H9 (cell line): ENCODE measurements around the gene LARP4B. TPM values are rescaled to one million over a fixed set of nuclear protein-coding genes. Genes with fewer than 3 reads are reported as not detected.

Experiments used
- DNase-seq: peaks from one replicate; pipeline ENCODE4 v3.0.0-alpha.2; 2017
- H2AFZ ChIP-seq: one replicate; pipeline ENCODE4 v1.6.1; 2013; ENCODE audit warnings: mild to moderate bottlenecking, low read length, control low read depth, moderate library complexity
- H2AK5ac ChIP-seq: 2 replicates; pipeline ENCODE4 v1.6.1; 2013; ENCODE audit warnings: low read length, control low read depth, mixed read lengths; ENCODE audit not compliant: insufficient read length
- H2BK120ac ChIP-seq: one replicate; pipeline ENCODE4 v1.6.1; 2013; ENCODE audit warnings: low read depth, mild to moderate bottlenecking, low read length, control low read depth, inconsistent platforms; ENCODE audit not compliant: poor library complexity, severe bottlenecking
- H2BK12ac ChIP-seq: 2 replicates; pipeline ENCODE4 v1.6.1; 2013; ENCODE audit warnings: low read length, control low read depth, mixed read lengths, low read depth; ENCODE audit not compliant: insufficient read length
- H2BK15ac ChIP-seq: 2 replicates; pipeline ENCODE4 v1.6.1; 2013; ENCODE audit warnings: low read depth, low read length, control low read depth
- H2BK20ac ChIP-seq: one replicate; pipeline ENCODE4 v1.6.1; 2013; ENCODE audit warnings: low read depth, mild to moderate bottlenecking, low read length, control low read depth, inconsistent platforms; ENCODE audit not compliant: poor library complexity, severe bottlenecking
- H2BK5ac ChIP-seq: 2 replicates; pipeline ENCODE4 v1.6.1; 2013; ENCODE audit warnings: low read length, control low read depth, mixed read lengths; ENCODE audit not compliant: insufficient read length
- H3K14ac ChIP-seq: 2 replicates; pipeline ENCODE4 v1.6.1; 2013; ENCODE audit warnings: low read length, control low read depth; ENCODE audit not compliant: insufficient read depth
- H3K18ac ChIP-seq: 2 replicates; pipeline ENCODE4 v1.6.1; 2013; ENCODE audit warnings: low read depth, mild to moderate bottlenecking, mixed read lengths, low read length, control low read depth; ENCODE audit not compliant: insufficient read length
- H3K23ac ChIP-seq: 2 replicates; pipeline ENCODE4 v1.6.1; 2013; ENCODE audit warnings: low read length, control low read depth, mixed read lengths, low read depth; ENCODE audit not compliant: insufficient read length
- H3K23me2 ChIP-seq: 2 replicates; pipeline ENCODE4 v1.6.1; 2013; ENCODE audit warnings: low read depth, mild to moderate bottlenecking, mixed read lengths, low read length, control low read depth; ENCODE audit not compliant: insufficient read length, poor library complexity, severe bottlenecking
- H3K27ac ChIP-seq: 2 replicates; pipeline ENCODE4 v1.5.1; 2013; ENCODE audit warnings: low read length, control low read depth, mixed read lengths, low read depth; ENCODE audit not compliant: insufficient read length
- H3K27me3 ChIP-seq: 2 replicates; pipeline ENCODE4 v1.6.1; 2013; ENCODE audit warnings: low read length, control low read depth, inconsistent platforms; ENCODE audit not compliant: insufficient read depth
- H3K4ac ChIP-seq: 2 replicates; pipeline ENCODE4 v1.6.1; 2013; ENCODE audit warnings: low read depth, mild to moderate bottlenecking, control low read depth, inconsistent platforms, low read length, moderate library complexity
- H3K4me1 ChIP-seq: 2 replicates; pipeline ENCODE4 v1.6.1; 2013; ENCODE audit warnings: low read length, control low read depth, inconsistent platforms; ENCODE audit not compliant: insufficient read depth
- H3K4me2 ChIP-seq: 2 replicates; pipeline ENCODE4 v1.6.1; 2013; ENCODE audit warnings: low read length, control low read depth, mixed read lengths; ENCODE audit not compliant: insufficient read length, insufficient read depth
- H3K56ac ChIP-seq: 2 replicates; pipeline ENCODE4 v1.6.1; 2013; ENCODE audit warnings: low read depth, mild to moderate bottlenecking, mixed read lengths, low read length, control low read depth; ENCODE audit not compliant: insufficient read length
- H3K79me1 ChIP-seq: 2 replicates; pipeline ENCODE4 v1.6.1; 2013; ENCODE audit warnings: low read depth, mild to moderate bottlenecking, moderate library complexity, low read length, control low read depth, inconsistent platforms; ENCODE audit not compliant: insufficient read depth, poor library complexity, severe bottlenecking
- H3K79me2 ChIP-seq: 2 replicates; pipeline ENCODE4 v1.6.1; 2013; ENCODE audit warnings: low read length, control low read depth, inconsistent platforms; ENCODE audit not compliant: insufficient read depth
- H3K9ac ChIP-seq: 2 replicates; pipeline ENCODE4 v1.6.1; 2013; ENCODE audit warnings: low read length, control low read depth, mixed read lengths; ENCODE audit not compliant: insufficient read length; ENCODE audit errors: extremely low read depth
- H3K9me3 ChIP-seq: one replicate; pipeline ENCODE4 v1.6.1; 2013; ENCODE audit warnings: low read depth, low read length, inconsistent platforms; ENCODE audit not compliant: control insufficient read depth
- H3T11ph ChIP-seq: one replicate; pipeline ENCODE4 v1.6.1; 2013; ENCODE audit warnings: mild to moderate bottlenecking, low read length, control low read depth, inconsistent platforms
- H4K20me1 ChIP-seq: one replicate; pipeline ENCODE4 v1.6.1; 2013; ENCODE audit not compliant: control insufficient read depth, insufficient read length, insufficient read depth
- H4K5ac ChIP-seq: 2 replicates; pipeline ENCODE4 v1.6.1; 2013; ENCODE audit warnings: low read depth, mild to moderate bottlenecking, mixed read lengths, low read length, control low read depth; ENCODE audit not compliant: insufficient read length
- H4K8ac ChIP-seq: replicated peaks from 2 replicates; pipeline ENCODE4 v1.6.1; 2013; ENCODE audit warnings: low read length, control low read depth, mixed read lengths, low read depth; ENCODE audit not compliant: insufficient read length
- H4K91ac ChIP-seq: 2 replicates; pipeline ENCODE4 v1.6.1; 2013; ENCODE audit warnings: low read depth, mild to moderate bottlenecking, moderate library complexity, mixed read lengths, low read length, control low read depth; ENCODE audit not compliant: insufficient read length
- H3K27ac Mint-ChIP-seq, 3 experiments: 2 replicates in 2 of 3; 3 replicates in 1 of 3; pipeline ENCODE4 v1.8.0; 2020 to 2021; ENCODE audit warnings: mixed read lengths in 3 of 3, mild to moderate bottlenecking in 1 of 3, moderate library complexity in 1 of 3
- H3K27me3 Mint-ChIP-seq: 2 replicates; pipeline ENCODE4 v1.8.0; 2021; ENCODE audit warnings: low read depth, mild to moderate bottlenecking, moderate library complexity, mixed read lengths
- H3K36me3 Mint-ChIP-seq, 3 experiments: 2 replicates in 2 of 3; 3 replicates in 1 of 3; pipeline ENCODE4 v1.8.0; 2020 to 2021; ENCODE audit warnings: low read depth in 3 of 3, mixed read lengths in 3 of 3; ENCODE audit not compliant: insufficient read depth in 1 of 3
- H3K4me1 Mint-ChIP-seq, 2 experiments: 2 replicates each; pipeline ENCODE4 v1.8.0; 2020; ENCODE audit warnings: mixed read lengths in 2 of 2
- H3K4me3 Mint-ChIP-seq, 2 experiments: 2 replicates in 1 of 2; 3 replicates in 1 of 2; pipeline ENCODE4 v1.8.0; 2020 to 2021; ENCODE audit warnings: mild to moderate bottlenecking in 2 of 2, mixed read lengths in 2 of 2, moderate library complexity in 1 of 2
- H3K9me3 Mint-ChIP-seq, 2 experiments: 2 replicates in 1 of 2; 3 replicates in 1 of 2; pipeline ENCODE4 v1.8.0; 2020; ENCODE audit warnings: mild to moderate bottlenecking in 2 of 2, mixed read lengths in 2 of 2, moderate library complexity in 1 of 2
- CTCF ChIP-seq: fragments of 200-600 bp; sonication (generic); conservative IDR thresholded peaks from 3 replicates; pipeline ENCODE4 v1.8.0; 2021; ENCODE audit warnings: antibody characterized with exemption, mild to moderate bottlenecking
- WGBS: extraction: QIAGEN DNeasy Blood & Tissue Kit; methylation state at CpG from one replicate; pipeline ENCODE4 v1.1.7; 2013; ENCODE audit warnings: missing lambda C conversion rate, low lambda C conversion rate, mixed read lengths; ENCODE audit not compliant: insufficient read length; ENCODE audit errors: extremely low coverage; 5-methylcytosine and 5-hydroxymethylcytosine counted together
- total RNA-seq: library from RNA; stranded (reverse); gene quantifications from 2 replicates; pipeline ENCODE4 v1.2.1, GENCODE V29; 2021

The LARP4B gene
- total RNA-seq, 1 experiment from 2014 or later: 88.9 TPM

GRCh38 chr10:869171-869570 is 62.3 kb downstream of the LARP4B start:
- TF ChIP-seq CTCF: no peak
- Histone ChIP-seq H3K79me1 (peaks cover 5% of the 10 kb centered on the region), H4K8ac (no peak overlapping the region), H2BK120ac (no peak overlapping the region), H3K9me3 (no peaks in the 10 kb centered on the region), H2AK5ac (no peak overlapping the region), H3K23me2 (no peaks in the 10 kb centered on the region), H2BK15ac (no peak overlapping the region), H3T11ph (no peak overlapping the region), H3K18ac (no peak overlapping the region), H2BK12ac (no peak overlapping the region), H3K79me2 (peaks cover 5% of the 10 kb centered on the region), H3K4ac (no peak overlapping the region), H2AFZ (no peak overlapping the region), H4K91ac (no peak overlapping the region), H3K23ac (no peak overlapping the region), H2BK20ac (no peak overlapping the region), H3K4me2 (no peak overlapping the region), H3K27ac (no peak overlapping the region), H2BK5ac (no peak overlapping the region), H3K56ac (no peak overlapping the region), H3K27me3 (no peaks in the 10 kb centered on the region), H4K20me1 (peaks cover 4% of the 10 kb centered on the region), H4K5ac (no peak overlapping the region), H3K4me1 (no peaks in the 10 kb centered on the region), H3K14ac (no peak overlapping the region), H3K9ac (no peak overlapping the region)
- DNase-seq: no peak
- Mint-ChIP-seq H3K27me3 (no peaks in the 10 kb centered on the region; the same call in 1 of the 2 replicates), H3K9me3 (no peaks in the 10 kb centered on the region), H3K27ac (peak overlapping the region in 1 of 3 experiments; percentile 20; a peak in 1 of 7 replicates), H3K36me3 (peaks cover 7 to 48% (median 37%) of the 10 kb centered on the region in 3 experiments; a peak in 6 of 7 replicates), H3K4me3 (no peak overlapping the region), H3K4me1 (no peaks in the 10 kb centered on the region; a peak in 1 of 4 replicates)
- WGBS: no CpG with 5 or more reads among the region's 3 CpGs
